SK-N-SH treated with all-trans-retinoic acid at 6 μM for 48 hours (cell line): ENCODE results near the gene B3GAT3.

ENCODE experiments used
- ARNTL ChIP-seq: fragments of 450-650 bp; formaldehyde crosslinking; IDR thresholded peaks from 2 replicates; pipeline ENCODE4 v1.5.0; 2020; ENCODE audit warnings: low read depth, mild to moderate bottlenecking, moderate library complexity, borderline replicate concordance
- CSDC2 ChIP-seq: fragments of 250-450 bp; sonication (Bioruptor Pico); IDR thresholded peaks from 2 replicates; pipeline ENCODE4 v1.5.0; 2020; ENCODE audit warnings: mild to moderate bottlenecking, moderate library complexity
- ESRRG ChIP-seq: fragments of 250-450 bp; sonication (Bioruptor Pico); IDR thresholded peaks from 2 replicates; pipeline ENCODE4 v1.6.1; 2021; ENCODE audit warnings: mild to moderate bottlenecking
- GLIS3 ChIP-seq: fragments of 250-450 bp; sonication (Bioruptor Pico); IDR thresholded peaks from 2 replicates; pipeline ENCODE4 v1.5.0; 2020; ENCODE audit warnings: mild to moderate bottlenecking, moderate library complexity
- OSR1 ChIP-seq: fragments of 250-450 bp; sonication (Bioruptor Pico); IDR thresholded peaks from 2 replicates; pipeline ENCODE4 v1.8.0; 2022; ENCODE audit warnings: moderate library complexity, mild to moderate bottlenecking, inconsistent platforms
- RARB ChIP-seq: fragments of 250-450 bp; sonication (Bioruptor Pico); IDR thresholded peaks from 2 replicates; pipeline ENCODE4 v1.8.0; 2021; ENCODE audit warnings: mild to moderate bottlenecking, moderate library complexity
- TCF4 ChIP-seq: fragments of 250-450 bp; sonication (Bioruptor Pico); IDR thresholded peaks from 2 replicates; pipeline ENCODE4 v1.8.0; 2021; ENCODE audit warnings: mild to moderate bottlenecking, moderate library complexity, borderline replicate concordance
- ZFP3 ChIP-seq: fragments of 250-450 bp; sonication (Bioruptor Pico); IDR thresholded peaks from 2 replicates; pipeline ENCODE4 v1.5.0; 2020; ENCODE audit warnings: mild to moderate bottlenecking, moderate library complexity
- TF ChIP-seq, protein P1 (sequence below): fragments of 250-450 bp; sonication (Bioruptor Pico); IDR thresholded peaks from 2 replicates; pipeline ENCODE4 v1.5.1; 2020; ENCODE audit warnings: low read depth, mild to moderate bottlenecking, moderate library complexity
- TF ChIP-seq, protein P2 (sequence below): fragments of 250-450 bp; sonication (Bioruptor Pico); IDR thresholded peaks from 2 replicates; pipeline ENCODE4 v1.8.0; 2020; ENCODE audit warnings: mild to moderate bottlenecking, moderate library complexity, borderline replicate concordance
- TF ChIP-seq, protein P3 (sequence below): fragments of 250-450 bp; sonication (Bioruptor Pico); IDR thresholded peaks from 2 replicates; pipeline ENCODE4 v1.5.1; 2021; ENCODE audit warnings: mild to moderate bottlenecking, moderate library complexity

DNA sequence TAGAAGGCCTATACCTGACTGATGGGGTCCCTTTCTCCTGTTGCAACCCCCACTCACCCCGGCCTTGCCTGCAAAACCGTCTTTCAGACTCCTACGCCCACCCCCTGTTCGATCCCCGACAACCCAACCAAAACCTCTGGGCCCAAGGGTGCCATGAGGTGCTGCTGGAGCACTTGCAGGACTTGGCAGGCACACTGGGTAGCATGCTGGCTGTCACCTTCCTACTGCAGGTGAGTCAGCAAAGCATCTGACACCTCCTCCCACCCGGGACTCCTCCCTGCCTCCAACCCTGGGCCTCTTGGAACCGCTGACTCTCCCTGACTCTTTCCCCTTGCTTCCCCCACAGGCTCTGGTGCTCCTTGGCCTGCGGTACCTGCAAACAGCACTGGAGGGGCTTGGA, 7.5 kb downstream of the B3GAT3 start:
- TF ChIP-seq RARB (CRISPR knock-in tag) (no peak), ARNTL (CRISPR knock-in tag) (no peak), OSR1 (CRISPR knock-in tag) (no peak), TCF4 (CRISPR knock-in tag) (no peak), CSDC2 (no peak), ESRRG (CRISPR knock-in tag) (no peak), ZFP3 (CRISPR knock-in tag) (no peak), GLIS3 (CRISPR knock-in tag) (no peak)
- TF ChIP-seq, protein P1, sequence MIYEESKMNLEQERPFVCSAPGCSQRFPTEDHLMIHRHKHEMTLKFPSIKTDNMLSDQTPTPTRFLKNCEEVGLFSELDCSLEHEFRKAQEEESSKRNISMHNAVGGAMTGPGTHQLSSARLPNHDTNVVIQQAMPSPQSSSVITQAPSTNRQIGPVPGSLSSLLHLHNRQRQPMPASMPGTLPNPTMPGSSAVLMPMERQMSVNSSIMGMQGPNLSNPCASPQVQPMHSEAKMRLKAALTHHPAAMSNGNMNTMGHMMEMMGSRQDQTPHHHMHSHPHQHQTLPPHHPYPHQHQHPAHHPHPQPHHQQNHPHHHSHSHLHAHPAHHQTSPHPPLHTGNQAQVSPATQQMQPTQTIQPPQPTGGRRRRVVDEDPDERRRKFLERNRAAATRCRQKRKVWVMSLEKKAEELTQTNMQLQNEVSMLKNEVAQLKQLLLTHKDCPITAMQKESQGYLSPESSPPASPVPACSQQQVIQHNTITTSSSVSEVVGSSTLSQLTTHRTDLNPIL (CRISPR knock-in tag): no peak
- TF ChIP-seq, protein P2, sequence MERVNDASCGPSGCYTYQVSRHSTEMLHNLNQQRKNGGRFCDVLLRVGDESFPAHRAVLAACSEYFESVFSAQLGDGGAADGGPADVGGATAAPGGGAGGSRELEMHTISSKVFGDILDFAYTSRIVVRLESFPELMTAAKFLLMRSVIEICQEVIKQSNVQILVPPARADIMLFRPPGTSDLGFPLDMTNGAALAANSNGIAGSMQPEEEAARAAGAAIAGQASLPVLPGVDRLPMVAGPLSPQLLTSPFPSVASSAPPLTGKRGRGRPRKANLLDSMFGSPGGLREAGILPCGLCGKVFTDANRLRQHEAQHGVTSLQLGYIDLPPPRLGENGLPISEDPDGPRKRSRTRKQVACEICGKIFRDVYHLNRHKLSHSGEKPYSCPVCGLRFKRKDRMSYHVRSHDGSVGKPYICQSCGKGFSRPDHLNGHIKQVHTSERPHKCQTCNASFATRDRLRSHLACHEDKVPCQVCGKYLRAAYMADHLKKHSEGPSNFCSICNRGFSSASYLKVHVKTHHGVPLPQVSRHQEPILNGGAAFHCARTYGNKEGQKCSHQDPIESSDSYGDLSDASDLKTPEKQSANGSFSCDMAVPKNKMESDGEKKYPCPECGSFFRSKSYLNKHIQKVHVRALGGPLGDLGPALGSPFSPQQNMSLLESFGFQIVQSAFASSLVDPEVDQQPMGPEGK (CRISPR knock-in tag): no peak
- TF ChIP-seq, protein P3, sequence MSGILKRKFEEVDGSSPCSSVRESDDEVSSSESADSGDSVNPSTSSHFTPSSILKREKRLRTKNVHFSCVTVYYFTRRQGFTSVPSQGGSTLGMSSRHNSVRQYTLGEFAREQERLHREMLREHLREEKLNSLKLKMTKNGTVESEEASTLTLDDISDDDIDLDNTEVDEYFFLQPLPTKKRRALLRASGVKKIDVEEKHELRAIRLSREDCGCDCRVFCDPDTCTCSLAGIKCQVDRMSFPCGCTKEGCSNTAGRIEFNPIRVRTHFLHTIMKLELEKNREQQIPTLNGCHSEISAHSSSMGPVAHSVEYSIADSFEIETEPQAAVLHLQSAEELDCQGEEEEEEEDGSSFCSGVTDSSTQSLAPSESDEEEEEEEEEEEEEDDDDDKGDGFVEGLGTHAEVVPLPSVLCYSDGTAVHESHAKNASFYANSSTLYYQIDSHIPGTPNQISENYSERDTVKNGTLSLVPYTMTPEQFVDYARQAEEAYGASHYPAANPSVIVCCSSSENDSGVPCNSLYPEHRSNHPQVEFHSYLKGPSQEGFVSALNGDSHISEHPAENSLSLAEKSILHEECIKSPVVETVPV (CRISPR knock-in tag): no peak
